Urothelium cell line (cell line): ENCODE results near the gene PUSL1.
A peak's percentile ranks its signal among the peaks of the same experiment; 100 is the strongest.

ENCODE experiments used
- DNase-seq: peaks from one replicate; pipeline ENCODE4 v3.0.0; 2011; ENCODE audit warnings: low spot score, mixed read lengths
- FAIRE-seq: peaks from 2 replicates; lab custom pipeline; 2011; peaks lifted over from hg19 to GRCh38; lab: Jason Lieb, UNC

PUSL1 gene

DNA sequence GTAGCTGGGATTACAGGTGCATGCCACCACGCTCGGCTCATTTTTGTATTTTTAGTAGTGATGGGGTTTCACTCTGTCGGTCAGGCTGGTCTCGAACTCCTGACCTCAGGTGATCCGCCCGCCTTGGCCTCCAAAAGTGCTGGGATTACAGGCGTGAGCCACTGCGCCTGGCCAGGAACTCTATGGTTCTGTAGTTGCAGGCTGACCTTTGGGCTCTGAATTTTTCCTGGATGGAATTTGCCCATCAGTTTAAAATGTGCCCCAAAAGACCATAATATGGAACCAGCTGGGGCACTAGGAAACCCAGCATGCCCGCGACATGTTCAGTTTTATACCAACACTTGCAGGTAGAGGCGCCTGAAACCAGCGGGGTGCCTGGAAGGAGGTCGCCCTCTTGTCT, 29.8 kb upstream of the PUSL1 start:
- no peak for FAIRE-seq
- DNase-seq, result no peak

DNA sequence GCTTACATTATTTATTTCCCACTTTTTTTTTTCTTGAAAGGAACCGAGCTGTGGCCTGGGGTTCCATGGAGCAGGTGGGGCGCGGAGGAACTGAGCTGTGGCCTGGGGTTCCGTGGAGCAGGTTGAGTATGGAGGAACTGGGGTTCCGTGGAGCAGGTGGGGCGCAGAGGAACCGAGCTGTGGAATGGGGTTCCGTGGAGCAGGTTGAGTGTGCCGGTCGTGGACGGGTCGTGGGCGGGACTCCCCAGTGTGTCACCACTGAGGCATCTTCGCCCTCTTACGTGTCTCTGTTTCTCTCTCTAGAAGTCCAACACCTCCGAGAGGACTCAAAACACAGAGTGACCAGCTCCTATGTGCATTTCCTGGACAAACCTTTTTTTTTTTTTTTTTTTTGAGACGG, 29.4 kb upstream of the PUSL1 start:
- FAIRE-seq (no peak), DNase-seq (no peak)

DNA sequence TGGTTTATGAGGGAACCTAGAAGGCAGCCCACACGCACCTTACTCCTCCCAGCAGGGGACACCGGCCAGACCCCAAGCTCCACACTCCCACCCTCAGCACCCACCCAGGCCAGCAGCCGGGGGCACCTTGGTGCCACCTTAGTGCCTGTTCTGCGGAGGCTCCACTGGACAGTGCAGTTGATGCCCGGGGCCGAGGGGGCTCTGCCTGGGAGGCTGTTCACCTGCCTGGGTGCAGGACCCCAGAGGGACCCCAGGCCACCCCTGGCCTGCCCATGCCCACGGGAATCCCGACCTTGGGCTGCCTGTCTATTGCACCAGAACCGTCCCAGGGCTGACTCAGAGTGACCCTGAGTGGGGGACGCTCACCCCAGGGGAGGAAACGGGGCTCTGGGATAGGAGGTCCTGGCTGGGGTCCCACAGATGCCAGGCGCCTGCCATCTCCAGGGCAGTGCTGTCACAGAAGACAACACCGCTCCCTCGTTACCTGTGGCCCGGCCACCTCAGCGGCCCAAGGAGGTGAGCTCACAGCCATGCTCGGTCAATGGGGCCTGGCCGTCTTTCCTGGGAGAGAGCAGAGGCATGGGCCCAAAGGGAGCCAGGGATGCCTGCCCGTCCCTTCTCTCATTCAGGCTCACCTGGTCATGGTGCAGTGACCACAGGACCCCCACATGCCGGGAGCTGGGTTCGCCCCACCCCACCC, 27.5 kb upstream of the PUSL1 start:
- DNase-seq (no peak), FAIRE-seq (no peak)

DNA sequence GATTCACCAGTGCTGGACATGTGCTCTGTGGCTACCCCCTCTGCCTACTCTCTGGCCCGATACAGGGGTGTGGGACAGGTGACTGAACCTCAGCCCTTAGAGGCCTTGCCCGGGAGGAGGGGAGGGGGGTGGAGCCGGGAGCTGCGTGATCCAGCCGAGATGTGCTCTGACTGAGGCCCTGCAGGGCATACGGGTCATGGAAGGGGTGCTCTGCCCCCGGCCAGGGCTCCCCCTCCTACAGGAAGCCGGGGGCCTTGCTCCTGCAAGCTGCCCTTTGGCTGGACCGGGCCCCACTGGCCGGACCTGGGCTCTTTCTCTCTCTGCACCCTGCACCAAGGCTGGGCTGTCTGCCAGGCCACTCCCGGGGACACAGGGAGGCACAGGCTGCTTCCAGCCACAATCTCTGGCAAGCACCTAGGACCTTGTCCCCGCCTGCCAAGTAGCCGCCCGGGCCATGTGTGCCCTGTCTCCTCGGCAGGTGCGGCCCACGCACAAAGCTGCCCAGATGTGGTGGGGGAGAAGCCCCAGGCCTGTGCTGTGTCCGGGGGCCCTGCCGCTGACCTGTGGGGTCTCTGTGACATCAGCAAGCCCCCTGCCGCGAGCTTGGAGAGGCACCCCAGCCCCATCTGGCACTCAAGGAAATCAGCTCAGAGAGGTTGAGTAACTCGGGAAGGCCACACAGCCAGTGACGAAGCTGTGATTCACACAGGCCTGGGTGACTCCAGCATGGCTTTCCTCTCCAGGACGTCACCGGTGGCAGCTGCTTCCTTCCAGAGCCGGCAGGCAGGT, 26.7 kb upstream of the PUSL1 start:
- DNase-seq (no peak), FAIRE-seq (no peak)

DNA sequence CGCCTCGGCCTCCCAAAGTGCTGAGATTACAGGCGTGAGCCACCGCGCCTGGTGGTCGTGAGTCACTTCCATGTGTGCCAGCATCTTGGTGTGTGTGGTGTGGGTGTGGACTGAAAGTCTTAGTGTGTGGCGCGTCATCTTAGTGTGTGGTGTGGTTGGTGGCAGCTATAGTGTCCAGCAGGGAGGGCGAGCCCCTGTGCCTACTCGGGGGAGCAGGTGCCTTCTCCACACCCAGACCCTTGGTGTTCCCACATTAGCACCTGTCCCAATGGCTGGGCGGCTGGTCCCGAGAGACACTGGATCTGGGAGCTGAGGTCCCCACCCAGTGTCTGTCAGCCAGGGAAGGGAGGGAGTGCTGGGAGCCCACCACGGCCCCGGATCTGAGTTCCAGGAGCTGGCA, 25.4 kb upstream of the PUSL1 start:
- FAIRE-seq (no peak), DNase-seq (no peak)

DNA sequence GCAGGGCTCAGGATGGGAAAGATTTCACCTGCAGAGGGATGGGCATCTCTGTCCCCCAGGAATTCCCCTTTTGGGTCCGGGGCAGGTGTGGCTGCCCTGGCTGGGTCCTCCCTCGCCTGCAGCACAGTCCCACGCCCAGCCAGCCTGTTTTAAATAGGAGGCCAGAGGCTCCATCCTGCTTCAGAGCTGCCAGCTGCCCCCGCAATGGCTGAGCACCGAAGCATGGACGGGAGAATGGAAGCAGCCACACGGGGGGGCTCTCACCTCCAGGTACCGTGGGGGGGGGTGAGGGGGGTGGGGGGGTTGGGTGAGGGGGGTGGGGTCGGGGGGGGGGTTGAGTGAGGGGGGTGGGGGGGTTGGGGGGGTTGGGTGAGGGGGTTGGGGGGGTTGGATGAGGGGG, 24.6 kb upstream of the PUSL1 start:
- no peak for FAIRE-seq
- peak; percentile 56 for DNase-seq

DNA sequence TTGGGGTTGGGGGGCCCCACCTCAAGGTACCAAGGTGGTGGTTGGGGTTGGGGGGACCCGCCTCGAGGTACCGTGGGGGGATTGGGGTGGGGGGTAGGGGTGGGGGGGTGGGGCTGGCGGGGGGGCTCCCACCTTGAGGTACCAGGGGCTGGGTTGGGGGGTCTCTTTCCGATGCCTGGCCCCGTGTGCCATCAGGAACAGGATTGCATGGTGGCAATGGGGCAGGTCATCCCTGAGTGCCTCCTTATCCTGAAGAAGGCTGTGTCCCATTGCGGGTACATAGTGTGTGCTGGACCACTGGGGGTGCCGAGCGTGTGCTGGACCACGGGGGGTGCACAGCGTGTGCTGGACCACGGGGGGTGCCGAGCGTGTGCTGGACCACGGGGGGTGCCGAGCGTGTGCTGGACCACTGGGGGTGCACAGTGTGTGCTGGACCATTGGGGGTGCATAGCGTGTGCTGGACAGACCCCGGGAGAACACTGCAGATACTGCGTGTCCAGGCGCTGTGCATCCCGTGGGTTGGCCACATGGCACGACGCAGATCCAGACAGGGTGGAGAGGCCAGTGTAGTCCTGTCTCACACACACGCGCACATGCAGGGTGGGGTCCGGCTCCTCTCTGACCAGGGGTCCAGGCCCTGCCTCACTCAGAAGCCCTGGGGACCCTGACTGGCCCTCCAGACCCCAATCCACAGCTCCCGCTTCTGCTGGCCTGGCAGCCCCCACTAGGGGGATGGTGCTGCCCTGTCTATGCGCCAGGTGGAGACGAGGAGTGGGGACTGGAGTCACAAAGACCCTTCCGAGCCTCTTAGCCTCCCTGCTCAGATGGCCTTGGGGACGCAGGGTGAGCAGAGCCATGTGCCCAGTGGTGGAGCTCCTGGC, 23.9 kb upstream of the PUSL1 start:
- no peak for DNase-seq
- FAIRE-seq, result no peak

DNA sequence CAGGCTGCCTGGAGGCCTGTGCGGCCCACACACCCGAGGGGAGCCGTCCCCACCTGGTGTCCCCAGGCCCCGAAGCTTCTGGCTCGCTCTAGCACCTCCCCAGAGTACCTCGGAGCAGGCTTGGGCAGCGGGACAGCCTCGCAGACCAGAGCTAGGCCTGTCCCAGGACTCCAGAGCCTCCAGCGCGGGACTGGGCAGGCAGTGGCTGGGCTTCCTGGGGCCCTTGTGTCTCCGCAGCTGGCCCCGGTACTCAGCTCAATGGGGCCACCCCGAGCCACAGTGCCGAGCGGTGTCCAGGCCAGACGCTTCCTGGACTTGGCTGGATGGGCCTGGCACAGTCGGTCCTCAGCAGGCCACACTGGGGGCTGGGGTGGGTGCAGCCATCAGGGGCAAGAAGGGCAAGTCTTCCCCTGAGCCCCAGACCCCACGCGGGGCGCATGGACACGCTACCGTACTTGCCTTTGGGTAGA, 23.3 kb upstream of the PUSL1 start:
- no peak for FAIRE-seq
- no peak for DNase-seq

DNA sequence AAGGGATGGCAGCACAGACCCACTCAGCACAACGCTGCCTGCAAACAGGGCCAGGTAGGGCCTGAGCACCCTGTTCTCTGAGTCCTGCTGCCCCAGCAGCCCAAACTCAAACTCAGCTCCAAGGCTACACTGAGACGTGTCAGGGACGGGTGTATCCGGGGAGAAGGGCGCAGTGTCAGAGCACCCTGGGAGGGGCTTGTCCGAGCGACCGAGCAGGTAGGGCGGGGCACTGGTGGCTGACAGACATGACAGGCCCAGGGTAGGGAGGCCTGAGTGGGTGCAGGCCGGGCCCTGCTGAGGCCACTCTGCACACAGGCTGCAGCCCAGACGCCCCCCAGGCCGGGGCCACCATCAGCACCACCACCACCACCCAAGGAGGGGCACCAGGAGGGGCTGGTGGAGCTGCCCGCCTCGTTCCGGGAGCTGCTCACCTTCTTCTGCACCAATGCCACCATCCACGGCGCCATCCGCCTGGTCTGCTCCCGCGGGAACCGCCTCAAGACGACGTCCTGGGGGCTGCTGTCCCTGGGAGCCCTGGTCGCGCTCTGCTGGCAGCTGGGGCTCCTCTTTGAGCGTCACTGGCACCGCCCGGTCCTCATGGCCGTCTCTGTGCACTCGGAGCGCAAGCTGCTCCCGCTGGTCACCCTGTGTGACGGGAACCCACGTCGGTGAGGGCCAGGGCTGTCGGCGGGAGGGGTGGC, 22.6 kb upstream of the PUSL1 start:
- DNase-seq, result no peak

DNA sequence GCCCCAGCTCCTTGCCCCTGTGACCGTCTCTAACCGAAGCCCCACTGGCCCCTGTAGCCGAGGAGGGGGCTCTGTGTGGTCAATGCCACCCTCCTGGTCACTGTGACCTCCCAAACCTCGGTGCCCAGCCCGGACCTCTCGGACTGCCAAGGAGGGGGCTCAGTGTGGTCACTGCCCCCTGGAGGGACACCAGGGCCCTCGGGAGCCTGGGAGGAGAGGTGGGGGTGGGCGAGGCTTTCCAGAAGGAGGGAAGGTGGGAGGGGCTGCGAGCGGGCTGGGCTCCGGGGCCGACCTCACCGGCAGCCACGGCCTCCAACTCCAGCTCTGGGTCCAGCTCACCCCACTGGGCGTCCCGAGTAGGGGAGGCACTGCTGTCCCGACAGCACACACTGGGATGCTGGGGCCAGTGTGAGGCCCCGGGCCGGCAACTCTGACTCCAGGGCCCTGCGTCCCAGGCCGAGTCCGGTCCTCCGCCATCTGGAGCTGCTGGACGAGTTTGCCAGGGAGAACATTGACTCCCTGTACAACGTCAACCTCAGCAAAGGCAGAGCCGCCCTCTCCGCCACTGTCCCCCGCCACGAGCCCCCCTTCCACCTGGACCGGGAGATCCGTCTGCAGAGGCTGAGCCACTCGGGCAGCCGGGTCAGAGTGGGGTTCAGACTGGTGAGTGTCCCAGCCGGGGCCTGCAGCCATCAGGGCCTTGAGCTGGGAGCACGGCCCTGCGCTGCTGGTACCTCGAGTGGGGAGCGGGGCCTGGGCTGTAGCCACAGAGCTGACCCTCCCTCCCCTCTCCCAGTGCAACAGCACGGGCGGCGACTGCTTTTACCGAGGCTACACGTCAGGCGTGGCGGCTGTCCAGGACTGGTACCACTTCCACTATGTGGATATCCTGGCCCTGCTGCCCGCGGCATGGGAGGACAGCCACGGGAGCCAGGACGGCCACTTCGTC, 21.8 kb upstream of the PUSL1 start:
- no peak for DNase-seq
- FAIRE-seq, result no peak

More for the DNA sequence above, 22.6 kb upstream of the PUSL1 start:
- no peak for FAIRE-seq

DNA sequence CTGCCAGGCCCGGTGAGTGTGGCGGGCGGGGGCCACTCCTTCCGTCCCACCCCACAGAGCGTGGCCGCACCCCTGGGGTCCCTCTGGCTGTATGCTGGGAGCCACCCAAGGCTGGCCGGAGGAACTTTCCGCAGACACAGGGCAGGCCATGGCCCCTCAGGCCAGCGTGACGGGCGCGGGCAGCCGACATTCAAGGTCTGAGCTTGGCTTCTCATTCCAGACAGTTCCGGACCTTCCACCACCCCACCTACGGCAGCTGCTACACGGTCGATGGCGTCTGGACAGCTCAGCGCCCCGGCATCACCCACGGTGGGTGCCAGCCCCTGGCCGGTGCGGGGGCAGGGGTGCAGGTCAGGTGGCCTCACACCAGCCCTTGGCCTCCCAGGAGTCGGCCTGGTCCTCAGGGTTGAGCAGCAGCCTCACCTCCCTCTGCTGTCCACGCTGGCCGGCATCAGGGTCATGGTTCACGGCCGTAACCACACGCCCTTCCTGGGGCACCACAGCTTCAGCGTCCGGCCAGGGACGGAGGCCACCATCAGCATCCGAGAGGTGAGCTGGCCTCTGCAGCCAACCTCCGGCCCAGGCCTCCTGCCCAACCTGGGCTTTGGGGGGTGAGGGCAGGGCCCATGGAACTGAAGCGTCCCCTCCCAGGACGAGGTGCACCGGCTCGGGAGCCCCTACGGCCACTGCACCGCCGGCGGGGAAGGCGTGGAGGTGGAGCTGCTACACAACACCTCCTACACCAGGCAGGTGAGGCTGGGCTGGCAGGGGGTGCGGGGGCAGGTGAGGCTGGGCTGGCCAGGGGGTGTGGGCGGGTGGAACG, 20.9 kb upstream of the PUSL1 start:
- DNase-seq, result no peak
- FAIRE-seq, result no peak

DNA sequence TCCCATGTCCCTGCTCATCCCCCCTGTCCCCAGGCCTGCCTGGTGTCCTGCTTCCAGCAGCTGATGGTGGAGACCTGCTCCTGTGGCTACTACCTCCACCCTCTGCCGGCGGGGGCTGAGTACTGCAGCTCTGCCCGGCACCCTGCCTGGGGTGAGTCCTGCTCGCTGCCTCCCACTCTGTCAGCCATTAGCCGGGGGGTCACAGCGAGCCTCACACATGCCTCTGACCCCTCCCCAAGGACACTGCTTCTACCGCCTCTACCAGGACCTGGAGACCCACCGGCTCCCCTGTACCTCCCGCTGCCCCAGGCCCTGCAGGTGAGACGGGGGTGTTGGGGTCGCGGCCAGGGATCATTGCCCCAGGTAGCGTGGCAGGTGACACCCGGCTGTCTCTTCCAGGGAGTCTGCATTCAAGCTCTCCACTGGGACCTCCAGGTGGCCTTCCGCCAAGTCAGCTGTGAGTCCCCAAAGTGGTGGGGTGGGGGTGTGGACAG, 18.1 kb upstream of the PUSL1 start:
- no peak for FAIRE-seq

DNA sequence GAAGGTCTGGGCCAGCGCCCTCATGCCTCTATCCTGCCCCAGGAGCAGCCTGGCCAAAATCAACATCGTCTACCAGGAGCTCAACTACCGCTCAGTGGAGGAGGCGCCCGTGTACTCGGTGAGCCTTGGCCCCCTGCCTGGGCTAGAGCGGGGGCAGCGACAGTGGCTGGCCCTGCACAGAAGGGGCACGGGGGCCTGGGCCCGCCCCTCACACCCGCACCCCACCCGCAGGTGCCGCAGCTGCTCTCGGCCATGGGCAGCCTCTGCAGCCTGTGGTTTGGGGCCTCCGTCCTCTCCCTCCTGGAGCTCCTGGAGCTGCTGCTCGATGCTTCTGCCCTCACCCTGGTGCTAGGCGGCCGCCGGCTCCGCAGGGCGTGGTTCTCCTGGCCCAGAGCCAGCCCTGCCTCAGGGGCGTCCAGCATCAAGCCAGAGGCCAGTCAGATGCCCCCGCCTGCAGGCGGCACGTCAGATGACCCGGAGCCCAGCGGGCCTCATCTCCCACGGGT, 17.3 kb upstream of the PUSL1 start:
- FAIRE-seq (no peak), DNase-seq (no peak)

More for the DNA sequence above, 18.1 kb upstream of the PUSL1 start:
- peak; percentile 71 for DNase-seq

DNA sequence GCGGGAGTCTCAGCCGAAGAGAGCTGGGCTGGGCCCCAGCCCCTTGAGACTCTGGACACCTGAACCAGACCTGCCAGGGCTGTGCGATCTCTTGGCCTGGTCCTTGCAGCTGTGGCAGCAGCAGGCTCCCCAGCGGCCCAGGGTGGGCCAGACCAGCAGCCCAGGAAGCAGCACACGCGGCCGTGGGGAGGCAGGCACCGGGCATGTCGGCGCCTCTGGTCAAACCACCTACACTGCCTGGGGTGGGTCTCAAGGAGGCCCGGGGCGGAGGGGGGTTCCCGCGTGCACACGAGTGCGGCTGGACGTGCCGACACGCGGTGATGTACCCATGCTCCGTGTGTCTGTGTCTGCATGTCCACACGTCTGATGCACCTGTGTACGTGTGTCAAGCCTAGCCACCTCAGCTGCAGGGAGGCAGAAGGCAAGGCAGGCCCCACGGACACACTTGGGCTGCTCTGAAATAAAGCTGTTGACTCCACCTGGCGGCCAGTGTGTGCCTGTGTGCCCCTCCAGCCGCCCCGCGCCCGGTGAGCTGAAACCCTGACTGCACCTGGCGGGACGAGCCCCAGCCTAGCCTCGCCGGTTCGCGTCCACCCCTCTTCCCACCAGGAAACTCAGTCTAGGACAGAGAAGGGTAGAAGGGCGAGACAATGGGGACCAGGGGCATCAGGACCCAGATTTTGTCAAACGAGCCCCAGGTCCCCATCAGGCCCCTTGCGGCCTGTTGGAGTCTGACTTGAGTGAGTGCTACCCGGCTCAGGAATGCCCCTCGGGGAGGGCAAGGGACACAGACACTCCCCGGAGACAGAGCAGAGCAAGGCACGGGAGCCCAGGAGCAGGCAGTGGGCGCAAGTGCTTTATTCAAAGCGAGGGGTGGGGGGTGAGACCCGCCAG, 16.6 kb upstream of the PUSL1 start:
- FAIRE-seq, result no peak
- peak; percentile 58 for DNase-seq

DNA sequence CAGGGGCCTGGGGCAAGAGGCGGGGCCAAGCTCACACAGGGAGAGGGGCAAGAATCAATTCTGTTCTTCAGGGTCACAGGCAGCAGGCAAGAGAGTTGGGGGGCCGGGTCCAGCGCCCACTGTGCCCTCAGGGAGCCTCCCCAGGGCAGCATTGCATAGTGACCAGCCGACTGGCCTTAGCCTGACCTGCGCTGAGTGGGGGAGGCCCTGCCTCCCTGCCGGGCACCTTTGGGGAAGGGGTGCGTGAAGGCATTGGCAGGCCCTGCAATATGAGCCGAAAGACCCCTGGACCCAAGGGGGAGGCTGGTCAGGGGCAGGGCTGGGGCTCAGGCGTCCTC, 16.0 kb upstream of the PUSL1 start:
- FAIRE-seq, result no peak
- DNase-seq, result no peak

DNA sequence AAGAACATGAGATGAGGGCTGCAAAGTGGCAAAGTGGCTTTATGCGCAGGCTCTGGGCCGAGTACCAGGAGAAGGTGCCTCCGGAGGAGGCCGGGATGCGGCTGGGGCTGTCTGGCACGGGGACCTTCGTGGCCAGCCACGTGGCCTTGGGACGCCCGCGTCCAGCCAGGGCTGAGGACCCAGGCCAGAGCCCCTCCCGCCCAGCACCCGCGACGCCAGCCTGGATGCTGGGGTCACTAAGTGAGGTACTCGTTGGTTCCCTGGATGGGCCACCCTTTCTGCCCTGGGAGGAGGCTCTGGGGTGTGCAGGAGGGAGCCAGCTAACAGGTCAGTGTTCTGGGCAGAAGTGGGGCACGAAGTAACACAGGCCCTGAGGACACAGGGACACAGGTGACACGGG, 15.5 kb upstream of the PUSL1 start:
- DNase-seq, result no peak
- no peak for FAIRE-seq
